Fibroblast of skin of right biceps (primary cell): ENCODE data around the gene CCDC57.

Experiments
- DNase-seq: peaks from one replicate; pipeline ENCODE4 v3.0.0-alpha.2; 2013

CCDC57 gene

DNA sequence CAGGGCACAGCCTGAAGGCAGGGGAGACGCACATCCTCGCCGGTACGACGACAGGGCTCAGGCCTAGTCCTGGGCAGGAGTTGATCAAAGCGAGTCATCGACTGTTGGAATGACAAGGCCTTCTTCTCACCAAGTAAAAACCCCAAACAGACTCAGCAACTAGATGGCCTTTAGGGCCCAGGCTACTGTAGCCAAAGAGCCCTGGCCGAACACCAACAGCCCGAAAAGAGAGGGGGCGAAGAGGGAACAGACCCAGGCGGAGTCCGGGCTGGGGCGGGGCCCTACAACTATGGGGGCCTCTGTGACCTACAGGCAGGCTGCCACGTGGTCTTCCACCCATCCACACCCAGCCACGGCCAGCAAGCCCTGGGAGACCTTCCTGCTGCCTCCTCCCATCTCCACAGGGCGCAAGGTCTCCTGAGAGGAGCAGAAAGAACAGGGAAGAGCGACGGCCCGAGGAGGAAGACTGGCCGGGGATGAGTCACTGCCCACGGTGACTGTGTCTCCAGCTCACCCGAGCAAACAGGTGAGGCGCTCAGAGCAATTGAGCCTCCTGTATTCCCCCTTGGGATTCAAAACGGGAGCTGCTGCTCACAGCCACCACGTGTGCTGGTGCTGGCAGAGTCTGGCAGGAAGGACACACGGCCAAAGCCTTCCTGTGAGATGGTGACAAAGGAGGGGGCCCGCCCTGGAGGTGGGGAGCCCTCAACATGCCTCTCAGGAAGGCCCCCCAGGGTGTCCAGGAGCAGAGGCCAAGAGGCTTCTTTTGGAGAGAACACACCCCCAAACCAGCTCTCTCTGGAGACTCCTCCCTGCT, 33.9 kb upstream of the CCDC57 start:
- peak; percentile 66 for DNase-seq

- DNase-seq, result no peak
These were observed 33.4 kb upstream of the CCDC57 start for GRCh38 chr17:82246040-82246364.

GRCh38 chr17:82245134-82246039, 32.7 kb upstream of the CCDC57 start:
- DNase-seq, result no peak

DNA sequence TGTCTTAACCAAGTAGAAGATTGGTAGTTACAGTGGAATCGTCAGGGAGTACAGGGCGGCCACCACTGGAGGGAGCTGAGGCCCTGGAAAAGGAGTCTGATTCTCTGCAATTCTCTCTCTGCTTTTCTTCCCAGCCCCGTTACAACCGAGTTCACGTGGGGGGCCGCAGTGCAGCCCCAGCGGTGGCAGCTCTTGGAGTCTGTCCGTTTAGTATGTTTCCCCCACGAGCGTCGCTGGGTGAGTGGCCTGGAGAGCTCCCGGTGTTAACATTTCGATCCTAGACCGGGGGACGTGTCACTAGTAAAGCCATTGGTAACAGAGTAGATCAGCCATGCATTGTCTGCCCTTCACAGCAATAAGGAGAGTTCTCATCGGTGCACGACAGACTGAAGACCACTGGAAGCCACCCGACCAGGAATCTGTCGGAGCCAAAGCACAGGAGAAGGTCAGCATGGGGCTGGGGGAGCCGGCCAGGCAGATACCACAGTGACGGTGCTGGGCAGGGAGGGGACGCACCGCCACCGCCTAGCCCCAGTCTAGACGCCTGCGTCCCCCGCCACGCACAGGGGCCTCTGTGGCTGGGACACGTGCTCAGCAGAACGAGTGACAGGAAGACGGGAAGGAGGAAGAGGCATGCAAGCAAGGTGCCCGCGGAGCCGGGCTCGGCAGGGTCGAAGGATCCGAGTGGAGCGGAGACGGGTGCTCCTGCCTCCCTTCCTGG, 31.9 kb upstream of the CCDC57 start:
- peak; percentile 36 for DNase-seq

- DNase-seq, result no peak
These were observed 31.2 kb upstream of the CCDC57 start for GRCh38 chr17:82243648-82244412.

DNA sequence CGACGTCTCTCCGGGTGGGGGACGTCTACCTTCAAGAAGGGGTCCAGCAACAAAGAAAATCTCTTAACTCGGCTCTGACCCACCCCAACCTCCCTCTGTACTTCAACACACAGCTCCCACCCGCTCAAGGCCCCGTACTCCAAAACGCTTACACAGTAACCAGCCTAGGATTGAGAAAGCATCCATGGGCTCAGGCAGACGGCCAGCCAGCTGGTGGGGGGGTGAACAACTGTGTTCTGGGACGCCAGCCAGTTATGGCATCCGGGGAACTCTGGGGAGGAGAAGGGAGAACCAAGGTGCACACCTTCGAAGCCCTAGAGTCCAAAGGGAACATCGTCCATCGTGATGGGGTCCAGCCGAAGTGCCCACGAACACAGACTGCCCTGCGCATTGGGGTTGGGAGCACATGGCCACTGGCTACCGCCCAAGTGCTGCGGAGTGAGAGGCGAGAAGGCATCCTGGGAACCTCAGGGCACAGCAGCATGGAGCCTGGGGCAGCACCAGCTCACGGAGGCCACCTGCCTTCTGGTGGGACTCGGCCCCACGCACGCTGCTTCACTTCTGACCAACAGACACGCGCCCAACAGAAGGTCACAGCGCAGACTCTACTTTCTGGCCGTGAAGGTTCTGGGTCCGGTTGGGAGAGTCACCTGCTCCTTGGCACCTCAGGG, 30.5 kb upstream of the CCDC57 start:
- DNase-seq, result peak; percentile 80

- no peak for DNase-seq
These were observed 30.0 kb upstream of the CCDC57 start for GRCh38 chr17:82242698-82242976.

DNA sequence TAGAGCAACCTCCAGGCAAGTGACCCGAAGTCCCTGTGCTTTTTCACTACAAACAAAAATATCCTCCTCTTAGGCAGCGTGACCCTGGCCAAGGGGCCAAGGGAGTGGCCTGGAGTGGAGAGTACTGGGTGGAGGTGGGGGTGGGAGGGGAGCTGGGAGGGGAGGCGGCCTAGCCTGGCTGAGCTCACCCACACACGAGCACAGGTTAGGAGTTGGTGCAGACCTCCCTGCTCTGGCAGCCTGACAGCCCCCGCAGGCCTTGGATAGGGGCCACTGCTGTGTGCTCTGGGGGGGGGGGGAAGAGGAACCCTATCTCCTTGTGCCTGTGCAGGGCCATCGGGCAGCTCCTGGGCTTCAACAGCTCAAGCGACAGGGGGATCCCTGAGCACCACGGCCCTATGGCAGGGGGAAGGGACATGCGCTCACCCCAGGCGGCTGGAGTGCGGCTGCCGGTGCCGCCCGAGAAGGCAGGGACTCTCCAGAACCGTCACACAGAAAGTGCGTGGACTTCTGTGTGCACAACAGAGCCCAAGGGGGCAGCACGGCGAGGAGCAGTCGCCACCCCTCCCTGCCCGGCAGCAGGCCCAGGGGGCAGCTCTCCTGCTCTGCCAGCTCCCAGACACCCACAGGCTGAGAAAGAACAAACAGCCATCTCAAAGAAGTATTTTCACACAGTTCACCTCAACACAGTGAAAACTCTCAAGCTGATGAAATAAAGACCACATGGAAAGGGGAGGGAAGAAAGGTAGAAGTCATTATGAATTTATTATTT, 29.5 kb upstream of the CCDC57 start:
- peak; percentile 35 for DNase-seq

- peak; percentile 53 for DNase-seq
These were observed 28.7 kb upstream of the CCDC57 start for GRCh38 chr17:82241183-82241925.

- no peak for DNase-seq
These were observed 28.0 kb upstream of the CCDC57 start for GRCh38 chr17:82240506-82241182.

DNA sequence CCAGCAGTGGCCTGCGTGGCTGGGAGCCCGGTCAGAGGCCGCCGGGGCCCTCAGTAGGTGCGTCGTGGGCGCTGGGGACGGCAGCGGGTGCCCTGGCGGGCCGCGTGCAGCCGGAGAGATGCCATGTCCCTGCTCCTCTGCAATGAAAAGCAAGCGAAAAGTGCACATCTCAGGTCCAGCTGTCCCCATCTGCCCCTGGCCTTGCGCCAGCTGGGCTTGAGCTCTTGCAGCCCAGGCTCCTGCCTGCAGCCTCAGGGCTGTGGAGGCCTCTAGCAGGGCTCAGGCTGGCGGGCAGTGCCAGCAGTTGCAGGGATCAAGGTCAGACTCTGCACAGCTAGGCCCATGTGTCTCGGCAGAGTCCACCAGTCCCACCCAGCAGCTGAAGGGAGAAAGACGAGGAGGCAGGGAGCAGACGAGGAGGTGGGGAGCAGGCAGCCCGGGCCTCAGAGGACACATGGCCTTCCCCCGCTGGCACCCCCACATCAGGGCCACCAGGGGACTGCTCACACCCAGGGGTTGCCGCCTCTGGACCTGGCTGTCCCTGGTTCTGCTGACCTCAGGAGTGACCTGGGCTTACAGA, 27.4 kb upstream of the CCDC57 start:
- DNase-seq, result no peak

- DNase-seq, result no peak
These were observed 26.8 kb upstream of the CCDC57 start for GRCh38 chr17:82239401-82239925.

- DNase-seq, result peak; percentile 82
These were observed 26.0 kb upstream of the CCDC57 start for GRCh38 chr17:82238472-82239201.

DNA sequence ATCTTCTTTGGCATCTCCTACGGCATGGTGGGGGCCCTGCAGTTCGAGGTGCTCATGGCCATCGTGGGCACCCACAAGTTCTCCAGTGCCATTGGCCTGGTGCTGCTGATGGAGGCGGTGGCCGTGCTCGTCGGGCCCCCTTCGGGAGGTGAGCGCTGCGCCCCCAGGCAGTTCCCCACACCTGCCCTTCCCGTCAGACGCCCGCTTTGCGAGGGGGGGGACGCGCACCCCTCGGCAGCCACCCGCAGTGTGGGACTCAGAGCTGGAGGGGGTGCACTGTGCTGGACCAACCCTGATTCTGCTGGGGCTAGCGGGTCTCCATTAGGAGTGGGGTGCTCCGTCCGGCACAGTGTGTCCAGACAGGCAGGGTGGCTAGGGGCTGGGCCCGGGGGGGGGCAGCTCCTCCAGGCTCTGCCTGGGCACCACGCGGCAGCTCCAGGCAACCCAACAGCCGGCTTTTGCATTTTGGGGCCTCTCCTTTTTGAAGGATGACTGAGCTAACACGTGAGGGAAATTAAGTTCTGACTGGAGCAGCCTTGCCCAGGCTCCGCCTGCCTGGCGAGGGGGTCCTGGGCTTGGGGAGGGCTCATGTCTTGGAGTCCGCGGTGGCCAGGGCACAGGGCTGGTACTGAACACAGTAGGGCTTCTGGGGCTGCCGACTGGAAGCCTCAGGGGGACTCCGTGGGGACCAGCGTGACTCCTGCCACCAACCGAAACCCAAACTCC, 25.3 kb upstream of the CCDC57 start:
- DNase-seq, result no peak

DNA sequence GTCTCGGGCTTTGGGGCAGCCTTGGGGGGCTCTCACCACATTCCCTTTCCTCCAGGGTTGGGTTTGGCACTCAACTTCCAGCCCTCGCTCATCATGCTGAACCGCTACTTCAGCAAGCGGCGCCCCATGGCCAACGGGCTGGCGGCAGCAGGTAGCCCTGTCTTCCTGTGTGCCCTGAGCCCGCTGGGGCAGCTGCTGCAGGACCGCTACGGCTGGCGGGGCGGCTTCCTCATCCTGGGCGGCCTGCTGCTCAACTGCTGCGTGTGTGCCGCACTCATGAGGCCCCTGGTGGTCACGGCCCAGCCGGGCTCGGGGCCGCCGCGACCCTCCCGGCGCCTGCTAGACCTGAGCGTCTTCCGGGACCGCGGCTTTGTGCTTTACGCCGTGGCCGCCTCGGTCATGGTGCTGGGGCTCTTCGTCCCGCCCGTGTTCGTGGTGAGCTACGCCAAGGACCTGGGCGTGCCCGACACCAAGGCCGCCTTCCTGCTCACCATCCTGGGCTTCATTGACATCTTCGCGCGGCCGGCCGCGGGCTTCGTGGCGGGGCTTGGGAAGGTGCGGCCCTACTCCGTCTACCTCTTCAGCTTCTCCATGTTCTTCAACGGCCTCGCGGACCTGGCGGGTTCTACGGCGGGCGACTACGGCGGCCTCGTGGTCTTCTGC, 24.6 kb upstream of the CCDC57 start:
- DNase-seq, result no peak

DNA sequence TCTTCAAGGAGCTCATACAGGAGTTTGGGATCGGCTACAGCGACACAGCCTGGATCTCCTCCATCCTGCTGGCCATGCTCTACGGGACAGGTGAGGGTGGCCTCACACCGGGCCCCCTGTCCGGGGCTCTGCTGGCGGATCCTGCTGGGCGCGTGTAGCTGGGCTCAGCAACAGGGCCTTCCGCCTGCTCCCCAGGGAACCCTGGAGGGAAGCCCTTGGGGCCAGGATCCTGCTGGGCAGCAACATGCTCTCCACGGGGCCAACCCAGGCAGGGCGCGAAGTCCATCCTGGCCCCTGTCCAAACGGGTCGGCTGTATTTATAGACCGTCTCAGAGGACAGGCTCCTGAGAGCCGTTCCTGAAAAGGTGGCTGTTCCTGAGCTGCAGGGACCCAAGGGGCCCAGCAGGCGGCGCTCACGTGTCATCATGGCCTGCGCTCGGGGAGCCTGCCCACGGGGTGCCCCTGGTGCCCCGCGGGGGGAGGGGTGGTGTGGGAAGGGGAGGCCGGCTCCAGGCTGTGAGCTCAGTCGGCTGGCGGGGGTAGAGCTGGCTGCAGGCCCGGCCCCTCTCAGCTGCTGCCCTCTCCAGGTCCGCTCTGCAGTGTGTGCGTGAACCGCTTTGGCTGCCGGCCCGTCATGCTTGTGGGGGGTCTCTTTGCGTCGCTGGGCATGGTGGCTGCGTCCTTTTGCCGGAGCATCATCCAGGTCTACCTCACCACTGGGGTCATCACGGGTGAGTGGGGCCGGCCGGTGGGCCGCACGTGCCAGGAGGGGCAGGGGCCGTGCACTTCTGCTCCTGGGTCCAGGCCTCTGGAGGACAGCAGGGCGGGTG, 23.7 kb upstream of the CCDC57 start:
- DNase-seq, result peak; percentile 44

DNA sequence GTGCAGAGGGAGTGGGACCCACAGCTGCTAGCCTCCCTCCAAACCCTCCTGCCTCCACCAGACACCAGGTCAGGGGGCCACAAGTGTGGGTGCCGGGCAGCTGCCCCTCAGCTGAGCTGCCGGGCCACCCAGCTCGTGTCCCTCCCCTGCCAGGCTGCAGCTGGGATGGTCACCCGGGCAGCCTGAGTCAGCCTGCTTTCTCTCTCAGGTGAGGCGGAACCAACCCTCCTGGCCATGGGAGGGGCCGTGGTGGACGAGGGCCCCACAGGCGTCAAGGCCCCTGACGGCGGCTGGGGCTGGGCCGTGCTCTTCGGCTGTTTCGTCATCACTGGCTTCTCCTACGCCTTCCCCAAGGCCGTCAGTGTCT, 23.1 kb upstream of the CCDC57 start:
- no peak for DNase-seq
